ENCODE results near the gene THUMPD2.

The THUMPD2 gene

GRCh38 chr2:39786761-39787522 is 7.9 kb upstream of the THUMPD2 start:
- H3K9me3 ChIP-seq (ENCODE audit: control insufficient read depth, insufficient read depth, low read length), result peaks cover 22% of the 10 kb centered on the region
- no peaks in the 10 kb centered on the region for H3K27me3 ChIP-seq (ENCODE audit: control insufficient read depth, insufficient read depth, low read length)
- H3K4me3 ChIP-seq (ENCODE audit: low read depth, low read length), result no peak overlapping the region
- H3K4me1 ChIP-seq (ENCODE audit: control insufficient read depth, insufficient read depth, low read length), result no peaks in the 10 kb centered on the region
- H3K36me3 ChIP-seq (ENCODE audit: control insufficient read depth, insufficient read depth, low read length), result no peaks in the 10 kb centered on the region
- H3K27ac ChIP-seq (ENCODE audit: low read depth, low read length), result no peak overlapping the region
- H3K9ac ChIP-seq (ENCODE audit: low read depth, low read length), result no peak overlapping the region

GRCh38 chr2:39782591-39782990 is 3.5 kb upstream of the THUMPD2 start:
- Histone ChIP-seq H3K4me1 (ENCODE audit: control insufficient read depth, insufficient read depth, low read length) (0 out of 2 replicates have a peak, but pooled peaks cover 7% of the 10 kb centered on the region), H3K27me3 (ENCODE audit: control insufficient read depth, insufficient read depth, low read length) (no peaks in the 10 kb centered on the region), H3K36me3 (ENCODE audit: control insufficient read depth, insufficient read depth, low read length) (no peaks in the 10 kb centered on the region), H3K27ac (ENCODE audit: low read depth, low read length) (no peak overlapping the region), H3K9me3 (ENCODE audit: control insufficient read depth, insufficient read depth, low read length) (no peaks in the 10 kb centered on the region), H3K4me3 (ENCODE audit: low read depth, low read length) (no peak overlapping the region), H3K9ac (ENCODE audit: low read depth, low read length) (no peak overlapping the region)

GRCh38 chr2:39781697-39782096 is 2.6 kb upstream of the THUMPD2 start:
- H3K27ac ChIP-seq (ENCODE audit: low read depth, low read length), result no peak overlapping the region
- peaks cover 1% of the 10 kb centered on the region; the same call in 1 of the 2 replicates for H3K36me3 ChIP-seq (ENCODE audit: control insufficient read depth, insufficient read depth, low read length)
- no peaks in the 10 kb centered on the region for H3K9me3 ChIP-seq (ENCODE audit: control insufficient read depth, insufficient read depth, low read length)
- H3K4me1 ChIP-seq (ENCODE audit: control insufficient read depth, insufficient read depth, low read length), result 0 out of 2 replicates have a peak, but pooled peaks cover 12% of the 10 kb centered on the region
- H3K27me3 ChIP-seq (ENCODE audit: control insufficient read depth, insufficient read depth, low read length), result no peaks in the 10 kb centered on the region
- H3K4me3 ChIP-seq (ENCODE audit: low read depth, low read length), result no peak overlapping the region
- H3K9ac ChIP-seq (ENCODE audit: low read depth, low read length), result no peak overlapping the region

GRCh38 chr2:39780825-39781600 is 2.0 kb upstream of the THUMPD2 start:
- H3K27ac ChIP-seq (ENCODE audit: low read depth, low read length), result no peak overlapping the region
- H3K4me3 ChIP-seq (ENCODE audit: low read depth, low read length), result no peak overlapping the region
- 0 out of 2 replicates have a peak, but pooled peaks cover 12% of the 10 kb centered on the region for H3K4me1 ChIP-seq (ENCODE audit: control insufficient read depth, insufficient read depth, low read length)
- no peak overlapping the region for H3K9ac ChIP-seq (ENCODE audit: low read depth, low read length)
- no peaks in the 10 kb centered on the region for H3K27me3 ChIP-seq (ENCODE audit: control insufficient read depth, insufficient read depth, low read length)
- no peaks in the 10 kb centered on the region for H3K9me3 ChIP-seq (ENCODE audit: control insufficient read depth, insufficient read depth, low read length)
- peaks cover 2% of the 10 kb centered on the region; the same call in 1 of the 2 replicates for H3K36me3 ChIP-seq (ENCODE audit: control insufficient read depth, insufficient read depth, low read length)

GRCh38 chr2:39779927-39780326 is 869 bp upstream of the THUMPD2 start:
- no peak overlapping the region for H3K4me3 ChIP-seq (ENCODE audit: low read depth, low read length)
- no peak overlapping the region for H3K27ac ChIP-seq (ENCODE audit: low read depth, low read length)
- H3K4me1 ChIP-seq (ENCODE audit: control insufficient read depth, insufficient read depth, low read length), result 0 out of 2 replicates have a peak, but pooled peaks cover 12% of the 10 kb centered on the region
- H3K27me3 ChIP-seq (ENCODE audit: control insufficient read depth, insufficient read depth, low read length), result no peaks in the 10 kb centered on the region
- H3K36me3 ChIP-seq (ENCODE audit: control insufficient read depth, insufficient read depth, low read length), result peaks cover 2% of the 10 kb centered on the region; the same call in 1 of the 2 replicates
- H3K9me3 ChIP-seq (ENCODE audit: control insufficient read depth, insufficient read depth, low read length), result no peaks in the 10 kb centered on the region
- H3K9ac ChIP-seq (ENCODE audit: low read depth, low read length), result no peak overlapping the region

- H3K27me3 ChIP-seq (ENCODE audit: control insufficient read depth, insufficient read depth, low read length), result no peaks in the 10 kb centered on the region
- no peaks in the 10 kb centered on the region for H3K9me3 ChIP-seq (ENCODE audit: control insufficient read depth, insufficient read depth, low read length)
- 0 out of 2 replicates have a peak, but pooled peaks cover 12% of the 10 kb centered on the region for H3K4me1 ChIP-seq (ENCODE audit: control insufficient read depth, insufficient read depth, low read length)
- no peak overlapping the region for H3K9ac ChIP-seq (ENCODE audit: low read depth, low read length)
- H3K27ac ChIP-seq (ENCODE audit: low read depth, low read length), result no peak overlapping the region
- peak overlapping the region; percentile 76 for H3K4me3 ChIP-seq (ENCODE audit: low read depth, low read length)
- H3K36me3 ChIP-seq (ENCODE audit: control insufficient read depth, insufficient read depth, low read length), result peaks cover 2% of the 10 kb centered on the region; the same call in 1 of the 2 replicates
These were observed 338 bp upstream of the THUMPD2 start for GRCh38 chr2:39779341-39779851.

- H3K27ac ChIP-seq (ENCODE audit: low read depth, low read length), result peak overlapping the region; percentile 81
- peaks cover 2% of the 10 kb centered on the region for H3K36me3 ChIP-seq (ENCODE audit: control insufficient read depth, insufficient read depth, low read length)
- H3K27me3 ChIP-seq (ENCODE audit: control insufficient read depth, insufficient read depth, low read length), result no peaks in the 10 kb centered on the region
- peak overlapping the region; percentile 76 for H3K4me3 ChIP-seq (ENCODE audit: low read depth, low read length)
- peak overlapping the region; percentile 94; the same call in 1 of the 2 replicates for H3K9ac ChIP-seq (ENCODE audit: low read depth, low read length)
- H3K4me1 ChIP-seq (ENCODE audit: control insufficient read depth, insufficient read depth, low read length), result peaks cover 17% of the 10 kb centered on the region; the same call in 1 of the 2 replicates
- H3K9me3 ChIP-seq (ENCODE audit: control insufficient read depth, insufficient read depth, low read length), result no peaks in the 10 kb centered on the region
These were observed 825 bp downstream of the THUMPD2 start for GRCh38 chr2:39778233-39778632.

- Histone ChIP-seq H3K9ac (ENCODE audit: low read depth, low read length) (no peak overlapping the region), H3K36me3 (ENCODE audit: control insufficient read depth, insufficient read depth, low read length) (peaks cover 39% of the 10 kb centered on the region), H3K27ac (ENCODE audit: low read depth, low read length) (peak overlapping the region; percentile 76), H3K9me3 (ENCODE audit: control insufficient read depth, insufficient read depth, low read length) (no peaks in the 10 kb centered on the region), H3K4me1 (ENCODE audit: control insufficient read depth, insufficient read depth, low read length) (peaks cover 34% of the 10 kb centered on the region), H3K4me3 (ENCODE audit: low read depth, low read length) (peak overlapping the region; percentile 9; the same call in 1 of the 2 replicates), H3K27me3 (ENCODE audit: control insufficient read depth, insufficient read depth, low read length) (no peaks in the 10 kb centered on the region)
These were observed 6.3 kb downstream of the THUMPD2 start for GRCh38 chr2:39772812-39773152.

GRCh38 chr2:39772086-39772811 is 6.8 kb downstream of the THUMPD2 start:
- H3K27ac ChIP-seq (ENCODE audit: low read depth, low read length), result peak overlapping the region; percentile 76
- no peak overlapping the region; the same call in 1 of the 2 replicates for H3K4me3 ChIP-seq (ENCODE audit: low read depth, low read length)

GRCh38 chr2:39762448-39762847 is 16.6 kb downstream of the THUMPD2 start:
- no peaks in the 10 kb centered on the region for H3K27me3 ChIP-seq (ENCODE audit: control insufficient read depth, insufficient read depth, low read length)
- peaks cover 93% of the 10 kb centered on the region for H3K36me3 ChIP-seq (ENCODE audit: control insufficient read depth, insufficient read depth, low read length)
- H3K4me3 ChIP-seq (ENCODE audit: low read depth, low read length), result no peak overlapping the region
- H3K27ac ChIP-seq (ENCODE audit: low read depth, low read length), result no peak overlapping the region
- no peaks in the 10 kb centered on the region for H3K4me1 ChIP-seq (ENCODE audit: control insufficient read depth, insufficient read depth, low read length)
- H3K9ac ChIP-seq (ENCODE audit: low read depth, low read length), result no peak overlapping the region
- no peaks in the 10 kb centered on the region for H3K9me3 ChIP-seq (ENCODE audit: control insufficient read depth, insufficient read depth, low read length)

More at GRCh38 chr2:39772086-39772811, 6.8 kb downstream of the THUMPD2 start:
- peaks cover 42% of the 10 kb centered on the region for H3K36me3 ChIP-seq (ENCODE audit: control insufficient read depth, insufficient read depth, low read length)
- H3K9me3 ChIP-seq (ENCODE audit: control insufficient read depth, insufficient read depth, low read length), result no peaks in the 10 kb centered on the region
- peaks cover 28% of the 10 kb centered on the region for H3K4me1 ChIP-seq (ENCODE audit: control insufficient read depth, insufficient read depth, low read length)
- H3K27me3 ChIP-seq (ENCODE audit: control insufficient read depth, insufficient read depth, low read length), result no peaks in the 10 kb centered on the region
- no peak overlapping the region for H3K9ac ChIP-seq (ENCODE audit: low read depth, low read length)

All from HUES48 (cell line).